ENCODE data around the gene RTN4.

Gene RTN4

DNA sequence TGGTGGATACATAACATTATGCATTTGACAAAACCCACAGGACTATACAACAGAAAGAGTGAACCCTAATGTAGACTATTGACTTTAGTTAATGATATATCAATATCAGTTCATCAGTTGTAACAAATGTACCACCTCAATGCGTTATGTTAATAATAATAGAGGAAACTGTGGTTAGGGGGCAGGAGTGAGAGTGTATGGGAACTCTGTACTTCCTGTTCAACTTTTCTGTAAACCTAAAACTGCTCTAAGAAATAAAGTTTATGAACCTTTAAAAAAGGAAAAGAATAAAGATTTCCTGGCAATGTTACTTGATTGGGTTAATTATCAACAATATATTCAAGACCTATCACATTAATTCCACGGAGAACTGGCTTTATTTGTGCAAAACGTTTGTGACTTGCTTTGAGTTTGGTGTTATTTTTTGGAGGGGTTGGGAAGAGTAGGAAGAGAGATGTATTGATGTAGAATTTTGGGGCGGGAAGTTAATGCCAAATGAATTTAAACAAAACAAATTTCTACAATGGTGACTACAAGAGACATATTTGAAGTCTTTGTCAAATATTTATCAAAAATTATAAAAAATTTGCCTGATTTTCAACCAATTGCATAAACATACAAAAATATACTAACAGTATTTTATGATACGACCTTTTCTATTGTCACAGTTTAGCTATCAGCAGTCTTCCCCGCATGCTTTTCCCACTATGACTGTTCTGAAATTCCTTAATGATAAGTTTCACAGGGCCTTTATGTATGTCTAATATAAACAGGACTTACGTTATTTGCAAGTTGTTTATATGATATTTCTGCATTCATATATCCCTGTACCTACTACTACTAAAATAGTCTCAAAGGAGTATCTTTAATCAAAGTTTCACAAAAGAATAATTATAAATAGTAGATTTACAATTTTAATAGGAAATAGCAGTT lies 2.1 kb upstream of the RTN4 start:
- TF ChIP-seq FOXP2 (optimal IDR thresholded peaks at IDR 0.05; ENCODE audit: borderline replicate concordance, extremely low read depth, extremely low read length, insufficient read depth), result no peak
- TF ChIP-seq TAF1 (IDR thresholded peaks at IDR 0.05; ENCODE audit: borderline replicate concordance, insufficient read depth, low read length), result no peak
- TF ChIP-seq, protein P1, sequence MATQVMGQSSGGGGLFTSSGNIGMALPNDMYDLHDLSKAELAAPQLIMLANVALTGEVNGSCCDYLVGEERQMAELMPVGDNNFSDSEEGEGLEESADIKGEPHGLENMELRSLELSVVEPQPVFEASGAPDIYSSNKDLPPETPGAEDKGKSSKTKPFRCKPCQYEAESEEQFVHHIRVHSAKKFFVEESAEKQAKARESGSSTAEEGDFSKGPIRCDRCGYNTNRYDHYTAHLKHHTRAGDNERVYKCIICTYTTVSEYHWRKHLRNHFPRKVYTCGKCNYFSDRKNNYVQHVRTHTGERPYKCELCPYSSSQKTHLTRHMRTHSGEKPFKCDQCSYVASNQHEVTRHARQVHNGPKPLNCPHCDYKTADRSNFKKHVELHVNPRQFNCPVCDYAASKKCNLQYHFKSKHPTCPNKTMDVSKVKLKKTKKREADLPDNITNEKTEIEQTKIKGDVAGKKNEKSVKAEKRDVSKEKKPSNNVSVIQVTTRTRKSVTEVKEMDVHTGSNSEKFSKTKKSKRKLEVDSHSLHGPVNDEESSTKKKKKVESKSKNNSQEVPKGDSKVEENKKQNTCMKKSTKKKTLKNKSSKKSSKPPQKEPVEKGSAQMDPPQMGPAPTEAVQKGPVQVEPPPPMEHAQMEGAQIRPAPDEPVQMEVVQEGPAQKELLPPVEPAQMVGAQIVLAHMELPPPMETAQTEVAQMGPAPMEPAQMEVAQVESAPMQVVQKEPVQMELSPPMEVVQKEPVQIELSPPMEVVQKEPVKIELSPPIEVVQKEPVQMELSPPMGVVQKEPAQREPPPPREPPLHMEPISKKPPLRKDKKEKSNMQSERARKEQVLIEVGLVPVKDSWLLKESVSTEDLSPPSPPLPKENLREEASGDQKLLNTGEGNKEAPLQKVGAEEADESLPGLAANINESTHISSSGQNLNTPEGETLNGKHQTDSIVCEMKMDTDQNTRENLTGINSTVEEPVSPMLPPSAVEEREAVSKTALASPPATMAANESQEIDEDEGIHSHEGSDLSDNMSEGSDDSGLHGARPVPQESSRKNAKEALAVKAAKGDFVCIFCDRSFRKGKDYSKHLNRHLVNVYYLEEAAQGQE (IDR thresholded peaks at IDR 0.05; ENCODE audit: insufficient read depth in 1 of 2, low read depth in 2 of 2, low read length in 2 of 2), result no peak
- TF ChIP-seq SIN3A (IDR thresholded peaks at IDR 0.05; ENCODE audit: borderline replicate concordance, insufficient read depth, low read length), result no peak
- TF ChIP-seq POLR2AphosphoS5 (IDR thresholded peaks at IDR 0.05; ENCODE audit: low read depth, low read length), result no peak

DNA sequence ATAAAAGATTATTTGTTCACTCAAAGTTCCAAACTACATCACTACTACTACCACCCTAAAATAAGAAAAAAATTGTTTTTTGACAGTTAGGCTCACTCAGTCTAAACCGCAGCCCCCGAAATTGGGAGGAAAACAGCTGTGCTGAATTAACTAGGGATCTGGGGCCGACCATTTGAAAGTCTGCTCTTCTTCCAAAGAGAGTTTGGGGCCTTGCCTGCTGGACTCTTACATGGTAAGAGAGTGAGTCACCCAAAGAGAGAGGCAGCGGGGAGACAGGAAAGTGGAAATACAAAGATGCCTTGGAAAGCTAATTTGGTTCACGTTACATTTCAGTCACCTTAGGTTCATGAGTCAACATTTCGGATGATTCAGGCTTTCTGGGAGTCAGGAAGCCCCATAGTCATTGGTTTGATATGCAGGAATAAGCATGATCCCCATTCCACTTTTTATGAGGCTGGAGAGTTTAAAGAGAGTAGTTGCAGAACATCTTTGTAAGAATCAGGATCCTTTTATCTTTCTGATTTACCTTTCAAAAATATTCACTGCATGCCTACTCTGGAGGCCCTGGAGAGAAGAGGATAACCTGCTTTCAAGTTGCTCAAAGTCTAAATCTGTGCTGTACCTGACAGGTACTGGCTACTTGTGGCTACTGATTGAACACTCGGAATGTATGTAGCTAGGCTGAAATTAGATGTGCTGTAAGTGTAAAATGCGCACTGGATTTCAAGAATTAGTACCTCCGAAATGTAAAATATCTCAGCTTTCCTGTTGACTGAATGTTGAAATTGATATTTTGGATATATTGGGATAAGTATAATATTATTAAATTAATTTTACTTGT lies 995 bp upstream of the RTN4 start:
- TF ChIP-seq SIN3A (IDR thresholded peaks at IDR 0.05; ENCODE audit: borderline replicate concordance, insufficient read depth, low read length) (peak; percentile 51; the same call in 1 of the 2 replicates), TAF1 (IDR thresholded peaks at IDR 0.05; ENCODE audit: borderline replicate concordance, insufficient read depth, low read length) (no peak), FOXP2 (optimal IDR thresholded peaks at IDR 0.05; ENCODE audit: borderline replicate concordance, extremely low read depth, extremely low read length, insufficient read depth) (no peak)

DNA sequence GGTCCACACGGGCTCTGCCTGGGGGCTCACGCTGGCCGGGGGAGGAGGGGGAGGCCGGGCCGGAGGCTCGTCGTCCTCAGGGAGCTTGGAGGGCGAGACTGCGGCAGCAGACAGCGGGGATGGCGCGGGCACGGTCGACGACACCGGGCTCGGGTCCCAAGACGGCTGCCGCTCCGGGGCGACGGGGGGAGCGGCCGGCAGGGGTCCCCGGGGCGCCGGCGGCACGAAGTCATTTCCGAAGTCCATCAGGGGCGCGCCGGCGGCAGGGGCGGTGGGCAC lies 491 bp downstream of the RTN4 start:
- TF ChIP-seq SIN3A (IDR thresholded peaks at IDR 0.05; ENCODE audit: borderline replicate concordance, insufficient read depth, low read length), result no peak
- TF ChIP-seq FOXP2 (optimal IDR thresholded peaks at IDR 0.05; ENCODE audit: borderline replicate concordance, extremely low read depth, extremely low read length, insufficient read depth), result no peak
- TF ChIP-seq, protein P1 (IDR thresholded peaks at IDR 0.05; ENCODE audit: insufficient read depth in 1 of 2, low read depth in 2 of 2, low read length in 2 of 2), result no peak
- no peak for TF ChIP-seq TAF1 (IDR thresholded peaks at IDR 0.05; ENCODE audit: borderline replicate concordance, insufficient read depth, low read length)
- no peak for TF ChIP-seq POLR2AphosphoS5 (IDR thresholded peaks at IDR 0.05; ENCODE audit: low read depth, low read length)

DNA sequence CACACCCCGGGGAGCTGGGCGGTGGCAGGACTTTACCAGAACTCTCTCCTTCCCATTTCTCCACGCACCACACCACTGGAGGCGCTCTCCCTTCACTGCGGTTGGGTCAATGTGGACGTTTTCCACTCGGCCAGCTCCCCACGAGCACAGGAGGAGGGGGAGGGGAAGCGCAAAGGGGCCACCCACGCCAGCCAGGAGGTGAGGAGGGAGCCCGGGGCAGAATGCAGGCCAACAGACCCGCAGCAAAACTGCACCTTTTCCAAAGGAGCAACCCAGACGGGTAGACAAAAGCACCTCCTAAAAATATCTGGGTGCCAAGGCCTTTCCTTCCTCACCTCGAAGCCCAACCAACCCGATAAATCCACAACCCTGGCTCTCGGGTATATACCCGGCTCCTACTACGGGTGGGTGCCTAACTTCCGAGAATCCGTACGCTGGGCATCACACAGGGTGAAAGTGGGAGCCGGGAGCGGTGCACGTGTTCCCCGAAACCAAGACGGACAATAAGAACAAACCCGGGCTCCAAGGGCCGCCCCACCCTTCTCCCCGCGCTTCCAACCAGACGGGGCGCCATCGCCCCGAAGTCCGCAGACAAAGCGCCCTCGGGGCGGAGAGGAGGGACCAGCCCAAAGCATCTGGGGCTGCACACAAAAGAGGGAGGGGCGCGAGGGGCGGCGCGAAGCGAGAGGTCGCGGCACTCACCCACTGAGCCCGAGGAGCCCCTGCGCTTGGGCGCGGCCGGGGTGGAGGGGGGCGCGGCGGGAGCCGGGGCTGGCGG lies 1.0 kb downstream of the RTN4 start:
- peak; percentile 74 for TF ChIP-seq FOXP2 (optimal IDR thresholded peaks at IDR 0.05; ENCODE audit: borderline replicate concordance, extremely low read depth, extremely low read length, insufficient read depth)
- TF ChIP-seq, protein P1 (IDR thresholded peaks at IDR 0.05; ENCODE audit: insufficient read depth in 1 of 2, low read depth in 2 of 2, low read length in 2 of 2), result no peak
- peak; percentile 66; the same call in 1 of the 2 replicates for TF ChIP-seq SIN3A (IDR thresholded peaks at IDR 0.05; ENCODE audit: borderline replicate concordance, insufficient read depth, low read length)
- no peak for TF ChIP-seq POLR2AphosphoS5 (IDR thresholded peaks at IDR 0.05; ENCODE audit: low read depth, low read length)
- no peak for TF ChIP-seq TAF1 (IDR thresholded peaks at IDR 0.05; ENCODE audit: borderline replicate concordance, insufficient read depth, low read length)

Data from PFSK-1 (cell line).